ENCODE data around the gene ARHGAP22.

ARHGAP22 gene

DNA sequence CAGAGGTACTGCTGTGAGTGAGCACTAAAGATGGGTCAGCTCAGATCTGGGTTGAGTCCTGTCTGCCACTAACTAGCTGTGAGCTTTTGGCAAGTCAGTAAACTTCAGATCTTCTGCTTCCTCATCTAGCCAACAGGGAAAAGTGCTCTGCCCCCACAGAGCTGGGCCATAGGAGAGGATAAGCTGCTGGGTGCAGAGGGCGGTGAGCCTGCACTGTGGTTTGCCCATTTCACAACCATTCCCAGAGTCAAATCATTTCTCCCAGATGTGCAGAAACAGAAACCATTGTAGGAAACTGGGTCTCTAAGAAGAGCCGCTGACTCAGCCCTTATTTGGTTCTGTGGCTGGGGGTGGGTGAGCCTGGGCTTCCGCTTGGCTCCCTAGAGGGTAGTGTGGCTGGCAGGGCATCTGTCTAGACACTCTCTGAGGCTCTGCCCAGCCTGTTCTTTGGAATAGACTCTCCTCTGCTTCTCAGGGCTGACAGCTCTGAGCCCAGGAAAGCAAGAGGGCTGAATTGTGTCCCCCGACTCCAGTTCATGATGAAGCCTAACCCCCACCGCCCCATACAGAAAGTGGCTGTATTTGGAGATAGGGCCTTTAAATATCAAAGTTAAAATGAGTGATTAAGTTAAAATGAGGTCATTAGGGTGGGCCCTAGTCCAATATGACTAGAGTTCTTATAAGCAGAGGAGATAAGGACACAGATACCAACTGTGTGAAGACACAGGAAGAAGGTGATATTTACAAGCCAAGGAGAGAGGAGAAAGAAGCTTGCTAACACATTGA lies 29.5 kb upstream of the ARHGAP22 start:
- no peak for DNase-seq (ENCODE audit: low read depth, low spot score)

DNA sequence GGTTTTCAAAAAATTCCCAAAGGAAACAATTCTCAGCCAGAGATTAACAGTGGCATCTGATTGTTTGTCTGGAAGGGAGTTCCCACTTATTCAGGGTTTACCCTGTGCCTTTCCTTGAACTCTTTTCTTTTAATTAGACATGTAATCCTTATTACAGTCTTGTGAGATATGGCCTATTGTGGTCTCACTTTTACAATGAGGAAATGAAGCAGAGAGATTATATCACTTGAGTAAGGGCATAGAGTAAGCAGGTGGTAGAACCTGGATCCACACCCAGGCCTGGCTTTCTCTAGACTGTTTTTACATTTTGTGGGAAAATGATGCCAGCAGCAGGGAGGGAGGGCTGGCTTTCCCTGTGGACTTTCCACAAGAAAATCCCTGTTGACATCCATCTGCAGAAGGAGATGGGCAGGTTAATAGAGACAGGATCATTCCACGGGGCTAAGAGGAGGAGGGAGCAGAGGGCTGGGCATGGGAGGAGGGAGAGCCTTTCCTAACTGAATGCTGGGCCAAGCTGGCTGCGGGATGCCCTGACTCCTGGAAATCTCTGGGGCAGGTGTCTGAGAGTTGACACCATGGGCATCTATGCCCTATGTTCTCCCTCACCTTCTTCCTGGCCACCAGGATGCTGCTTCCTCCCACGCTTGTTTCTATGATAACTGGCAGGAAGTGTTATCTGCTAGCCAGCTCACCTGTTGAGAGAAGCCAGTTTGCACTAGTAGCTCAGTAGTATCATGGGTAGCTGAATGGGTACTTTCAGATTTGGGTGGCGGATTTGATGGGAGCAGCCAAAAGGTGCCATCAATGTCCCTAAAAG lies 28.7 kb upstream of the ARHGAP22 start:
- DNase-seq (ENCODE audit: low read depth, low spot score): no peak

DNA sequence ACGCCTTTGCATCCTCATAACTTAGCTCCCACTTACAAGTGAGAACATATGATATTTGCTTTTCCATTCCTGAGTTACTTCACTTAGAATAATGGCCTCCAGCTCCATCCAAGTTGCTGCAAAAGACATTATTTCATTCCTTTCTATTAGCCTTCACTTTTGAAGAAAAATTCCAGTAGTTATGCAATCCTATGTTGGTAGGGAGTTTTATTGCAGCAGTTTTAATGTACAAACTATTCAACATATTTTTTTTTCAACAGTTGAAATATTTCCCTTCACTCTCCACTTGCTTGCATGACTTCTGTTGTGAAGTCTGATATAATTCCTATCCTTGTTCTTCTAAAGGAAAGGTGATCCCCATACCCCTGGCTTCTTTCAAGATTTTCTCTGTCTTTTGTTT lies 27.3 kb upstream of the ARHGAP22 start:
- DNase-seq (ENCODE audit: low read depth, low spot score): no peak

DNA sequence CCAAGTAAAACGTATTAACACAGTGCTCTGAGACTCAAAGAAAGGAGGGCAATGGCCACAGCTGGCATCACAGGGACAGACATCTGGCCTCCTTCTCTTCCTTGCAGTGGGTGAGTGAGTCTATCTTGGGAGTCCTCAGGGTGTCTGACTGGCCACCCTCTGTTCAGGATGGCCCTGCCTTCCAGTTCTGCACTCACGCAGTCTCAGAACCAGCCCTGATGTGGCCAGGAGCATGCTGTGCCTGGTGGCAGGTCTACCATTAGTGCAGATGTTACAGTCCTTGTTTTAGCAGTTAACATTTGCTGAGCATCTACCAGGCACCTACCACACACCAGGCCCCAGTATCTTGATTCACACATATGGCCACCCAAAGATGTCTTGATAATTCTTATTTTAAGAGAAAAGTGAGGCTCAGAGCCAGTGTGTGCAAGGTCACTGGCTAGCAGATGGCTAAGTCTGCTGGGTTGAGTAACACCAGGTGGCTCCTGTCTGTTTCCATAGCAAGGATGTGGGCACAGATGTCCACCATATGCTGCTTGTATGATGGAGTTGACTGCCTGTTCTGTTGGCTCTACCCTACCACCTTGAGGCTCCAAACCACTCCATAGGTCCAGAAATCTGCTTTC lies 23.2 kb upstream of the ARHGAP22 start:
- no peak for DNase-seq (ENCODE audit: low read depth, low spot score)

DNA sequence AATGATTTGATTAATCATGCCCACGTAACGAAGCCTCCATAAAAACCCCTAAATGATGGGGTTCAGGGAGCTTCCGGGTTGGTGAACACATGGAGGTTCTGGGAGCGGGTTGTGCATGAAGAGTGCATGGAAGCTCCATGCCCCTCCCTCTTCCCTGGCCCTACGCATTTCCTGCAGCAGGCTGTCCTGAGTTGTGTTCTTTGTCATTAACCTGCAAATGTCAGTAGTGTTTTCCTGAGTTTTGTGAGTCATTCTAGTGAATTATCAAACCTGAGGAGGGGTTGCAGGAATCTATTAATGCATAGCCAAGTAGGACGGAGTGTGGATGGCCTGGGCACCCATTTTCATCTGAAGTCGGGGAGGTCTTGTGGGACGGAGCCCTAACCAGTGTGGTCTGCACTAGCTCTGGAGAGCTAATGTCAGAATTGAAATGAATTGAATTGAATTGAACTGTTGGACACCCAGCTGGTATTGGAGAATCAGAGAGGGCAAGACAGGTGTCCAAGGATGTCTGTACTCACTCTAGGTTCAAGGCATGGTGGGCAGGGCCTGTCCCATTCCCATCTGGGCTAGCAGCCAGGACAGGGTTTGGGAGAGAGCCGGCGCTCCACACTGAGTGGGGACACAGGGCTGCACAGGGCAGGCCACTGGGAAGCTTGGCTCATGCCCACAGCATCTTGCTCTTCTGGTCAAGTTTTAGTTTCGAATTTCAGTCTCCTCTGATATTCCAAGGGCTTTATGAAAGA lies 22.3 kb upstream of the ARHGAP22 start:
- no peak for DNase-seq (ENCODE audit: low read depth, low spot score)

DNA sequence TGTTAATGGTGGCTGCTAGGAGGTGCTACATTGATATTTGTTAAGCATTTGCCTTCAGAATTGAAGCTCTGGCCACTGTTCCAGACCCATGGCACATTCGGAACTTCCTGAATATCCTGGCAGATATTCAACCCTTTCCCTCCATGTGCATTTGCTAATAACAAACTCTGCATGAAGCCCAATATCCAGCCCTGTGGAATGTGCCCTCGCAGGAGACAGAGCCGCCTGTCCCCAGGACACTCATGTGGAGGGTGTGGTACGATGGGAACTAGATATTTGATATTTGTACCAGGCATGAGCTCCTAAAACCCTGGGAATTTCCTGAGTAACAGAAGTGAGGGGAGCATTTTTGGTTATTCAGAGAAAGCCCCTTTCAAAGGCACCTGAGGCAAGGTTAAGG lies 21.6 kb upstream of the ARHGAP22 start:
- DNase-seq (ENCODE audit: low read depth, low spot score): no peak

DNA sequence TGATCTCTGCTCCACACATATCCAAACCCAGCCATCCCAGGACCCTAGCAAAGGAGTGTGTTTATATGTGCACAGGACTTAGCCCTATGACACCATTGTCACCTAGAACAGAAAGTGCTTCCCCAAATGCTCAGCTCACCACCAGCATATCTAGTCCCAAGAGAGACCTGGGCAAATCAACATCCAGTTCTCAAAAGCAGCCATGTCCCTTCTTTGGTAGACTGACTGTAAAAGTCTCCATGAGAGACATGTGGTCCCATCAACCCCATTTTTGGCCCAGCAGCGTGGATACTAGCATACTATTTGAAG lies 20.9 kb upstream of the ARHGAP22 start:
- DNase-seq (ENCODE audit: low read depth, low spot score): no peak

DNA sequence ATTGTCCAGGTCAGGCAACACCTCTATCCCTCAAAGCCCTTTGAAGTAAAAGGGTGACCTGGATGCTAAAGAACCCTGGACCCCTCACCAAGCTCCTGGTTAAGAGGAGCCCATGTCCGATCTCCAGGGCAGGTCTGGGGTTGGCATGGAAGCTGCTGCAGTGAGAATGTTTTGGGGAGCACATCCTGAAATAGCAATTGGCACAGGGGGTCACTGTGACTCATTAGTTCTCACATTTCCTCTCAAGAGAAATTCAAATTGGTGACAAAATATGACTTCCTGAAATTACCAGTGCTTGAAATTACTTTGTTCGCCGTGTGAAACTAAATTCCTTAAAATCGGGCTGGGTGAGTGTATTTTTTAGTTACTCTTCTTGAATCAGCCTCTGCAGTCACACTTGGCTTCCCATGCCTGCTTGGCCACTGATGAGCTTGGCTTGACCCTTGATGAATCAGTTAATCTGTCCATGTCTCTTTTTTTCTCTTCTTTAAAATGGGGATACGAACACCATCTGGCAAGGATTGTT lies 18.8 kb upstream of the ARHGAP22 start:
- no peak for DNase-seq (ENCODE audit: low read depth, low spot score)

DNA sequence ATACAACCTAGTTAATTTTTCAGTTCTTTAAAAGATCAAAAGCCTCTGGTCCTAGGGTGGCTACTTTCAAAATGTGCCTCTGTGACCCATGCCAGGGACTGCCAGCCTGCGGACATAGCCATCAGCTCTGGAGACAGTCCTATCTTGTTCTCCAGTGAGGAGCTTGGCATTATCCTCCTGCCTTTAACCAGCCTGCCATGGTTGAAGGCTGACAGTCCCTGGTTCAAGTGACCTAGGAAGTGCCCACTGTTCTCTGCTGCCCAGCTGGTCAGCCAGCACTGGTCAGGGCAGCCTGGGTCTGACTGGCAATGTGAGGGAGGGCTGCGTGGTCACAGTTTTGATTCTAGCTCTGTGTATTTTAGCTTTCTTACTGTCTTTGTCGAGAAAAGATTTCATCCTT lies 18.1 kb upstream of the ARHGAP22 start:
- no peak for DNase-seq (ENCODE audit: low read depth, low spot score)

DNA sequence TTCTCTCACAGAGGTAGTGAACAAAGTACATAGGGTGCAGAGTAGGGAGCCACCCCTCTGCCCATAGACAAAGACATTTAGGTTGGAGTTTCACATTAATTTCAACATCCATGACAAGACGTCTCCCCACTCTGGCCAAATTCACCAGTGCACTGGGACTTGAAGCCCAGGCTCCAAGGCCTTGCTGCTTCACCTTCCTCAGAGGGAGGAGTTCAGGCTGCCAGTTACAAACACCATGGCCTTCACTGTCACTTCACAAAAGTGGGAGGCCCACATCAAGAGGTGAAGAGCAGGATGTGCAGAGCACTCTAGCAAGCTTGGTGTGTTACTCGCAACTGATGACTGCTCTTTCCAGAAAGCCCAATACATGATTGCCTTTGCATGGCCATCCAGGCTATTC lies 15.8 kb upstream of the ARHGAP22 start:
- no peak for DNase-seq (ENCODE audit: low read depth, low spot score)

DNA sequence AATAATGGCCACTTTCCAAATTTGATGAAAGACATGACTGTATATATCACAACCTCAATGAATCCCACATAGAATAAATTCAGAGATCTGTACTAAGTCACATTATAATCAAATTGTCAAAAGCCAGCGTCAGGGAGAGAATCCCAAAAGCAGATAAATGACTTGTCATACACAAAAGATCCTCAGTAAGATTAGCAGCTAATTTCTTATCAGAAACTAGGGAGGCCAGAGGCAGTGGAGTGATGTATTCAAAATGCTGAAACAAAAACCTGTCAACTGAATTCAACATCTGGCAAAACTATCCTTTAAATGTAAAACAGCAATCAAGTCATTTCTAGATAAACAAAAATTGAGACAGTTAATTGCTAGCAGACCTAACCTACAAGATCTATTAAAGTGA lies 11.6 kb upstream of the ARHGAP22 start:
- DNase-seq (ENCODE audit: low read depth, low spot score): no peak

DNA sequence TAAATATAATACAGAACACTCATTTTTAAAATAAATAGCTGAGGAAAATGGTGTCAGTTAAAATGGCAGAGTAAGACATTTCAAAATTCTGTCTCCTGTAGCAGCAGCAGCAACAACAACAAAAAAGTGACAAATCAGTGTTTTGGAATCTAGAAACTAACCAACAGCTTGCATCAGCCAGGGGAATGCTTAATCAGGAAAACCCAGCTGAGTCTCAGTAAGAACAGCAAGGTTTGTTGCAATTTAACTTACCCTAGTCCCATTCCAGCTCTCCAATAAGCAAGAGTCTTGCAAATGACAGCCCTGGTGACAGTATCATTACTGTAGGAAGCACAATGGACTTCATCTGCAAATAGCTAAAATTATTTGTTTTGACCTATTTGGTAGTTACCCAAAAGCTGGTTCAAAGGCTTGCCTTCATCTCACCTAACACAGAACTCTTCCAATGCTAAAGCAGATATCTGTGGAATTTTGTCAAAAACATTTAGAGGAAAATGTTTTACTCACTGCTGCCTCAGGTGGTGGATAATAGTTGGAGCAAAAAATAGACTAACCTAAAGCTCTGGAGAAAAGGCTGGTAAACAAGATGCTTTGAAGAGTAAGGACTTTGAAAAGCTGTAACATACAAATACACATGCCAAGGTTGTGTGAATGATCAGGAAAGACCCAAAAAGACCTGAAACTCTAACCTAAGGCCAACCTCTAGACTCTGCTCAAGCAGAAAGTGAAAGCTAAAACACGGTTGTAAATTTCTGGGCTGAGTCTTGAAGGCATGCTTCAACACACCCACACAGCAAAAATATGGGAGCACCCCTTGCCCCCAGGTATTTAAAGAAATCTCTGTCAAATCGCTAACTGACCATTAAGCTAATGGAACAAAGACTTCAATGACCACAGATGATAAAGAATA lies 9.9 kb upstream of the ARHGAP22 start:
- no peak for DNase-seq (ENCODE audit: low read depth, low spot score)

DNA sequence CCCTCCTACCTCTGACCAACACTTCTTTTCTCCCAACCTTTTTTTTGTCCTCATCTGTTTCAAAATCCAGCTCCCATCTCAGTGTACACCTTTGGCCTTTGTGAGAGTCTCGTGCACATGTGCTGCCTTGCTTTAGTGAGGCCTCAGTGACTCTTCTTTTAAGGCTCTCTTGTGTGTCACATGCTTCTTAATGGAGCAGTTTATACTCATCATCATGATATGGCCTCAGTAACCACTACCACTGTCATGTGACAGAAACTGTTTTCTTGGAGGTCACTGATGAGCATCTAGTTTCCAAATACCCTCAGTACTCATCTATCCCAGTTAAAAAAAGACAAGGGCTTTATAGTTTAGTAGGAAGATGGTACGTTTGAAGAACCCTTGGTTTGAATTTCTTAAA lies 8.1 kb upstream of the ARHGAP22 start:
- no peak for DNase-seq (ENCODE audit: low read depth, low spot score)

DNA sequence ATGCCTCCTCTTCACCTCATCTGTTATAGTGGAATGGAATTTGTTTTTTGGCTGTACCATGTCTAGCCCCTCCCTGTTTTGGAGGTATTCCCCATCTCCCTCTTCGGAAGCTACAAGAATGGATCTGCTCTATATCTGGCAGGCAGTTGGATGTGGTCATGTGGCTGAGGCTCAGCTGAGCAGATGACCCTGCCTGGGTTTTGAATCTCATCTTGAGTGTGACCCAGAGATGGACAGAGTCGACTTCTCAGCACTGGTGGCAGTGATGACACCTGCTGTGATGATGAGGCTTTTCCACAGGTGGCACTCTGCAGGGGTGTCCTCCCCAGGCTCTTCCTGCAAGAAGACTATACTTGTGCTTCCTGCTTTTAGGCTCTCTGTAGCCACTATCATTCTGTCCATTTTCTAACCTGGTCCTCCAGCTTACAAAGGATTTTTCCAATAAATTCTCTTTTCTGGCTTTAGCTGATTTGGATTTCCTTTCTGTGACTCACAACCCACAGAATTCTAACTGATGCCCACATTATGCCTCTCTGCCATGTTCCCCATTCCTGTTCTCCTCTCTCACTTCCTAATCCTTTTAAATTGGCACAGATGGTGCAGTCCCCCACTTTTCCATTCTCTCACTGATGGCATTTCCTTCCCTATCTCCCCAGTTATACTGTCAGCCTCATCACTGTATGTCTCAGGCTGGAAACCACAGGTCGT lies 7.5 kb upstream of the ARHGAP22 start:
- DNase-seq (ENCODE audit: low read depth, low spot score): no peak

DNA sequence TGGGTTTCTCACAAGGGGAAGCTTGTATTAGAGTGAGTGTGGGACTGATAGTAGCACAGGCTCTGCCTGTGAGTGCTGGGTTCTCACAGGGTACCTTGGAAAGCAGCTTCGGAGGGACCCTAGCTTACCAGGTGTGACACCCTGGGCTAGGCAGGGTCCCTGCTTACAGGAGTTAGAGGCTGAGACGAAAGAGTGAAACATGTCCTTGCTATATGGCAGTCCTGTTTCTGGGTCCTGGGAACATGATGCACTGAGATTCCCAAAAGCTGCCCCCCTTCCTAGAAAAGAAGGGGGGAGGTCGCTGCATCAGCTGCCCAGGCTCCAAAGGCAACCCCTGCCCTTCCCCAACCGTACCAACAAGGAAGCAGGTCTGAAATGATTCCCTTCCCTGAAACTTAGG lies 6.3 kb upstream of the ARHGAP22 start:
- DNase-seq (ENCODE audit: low read depth, low spot score): no peak

DNA sequence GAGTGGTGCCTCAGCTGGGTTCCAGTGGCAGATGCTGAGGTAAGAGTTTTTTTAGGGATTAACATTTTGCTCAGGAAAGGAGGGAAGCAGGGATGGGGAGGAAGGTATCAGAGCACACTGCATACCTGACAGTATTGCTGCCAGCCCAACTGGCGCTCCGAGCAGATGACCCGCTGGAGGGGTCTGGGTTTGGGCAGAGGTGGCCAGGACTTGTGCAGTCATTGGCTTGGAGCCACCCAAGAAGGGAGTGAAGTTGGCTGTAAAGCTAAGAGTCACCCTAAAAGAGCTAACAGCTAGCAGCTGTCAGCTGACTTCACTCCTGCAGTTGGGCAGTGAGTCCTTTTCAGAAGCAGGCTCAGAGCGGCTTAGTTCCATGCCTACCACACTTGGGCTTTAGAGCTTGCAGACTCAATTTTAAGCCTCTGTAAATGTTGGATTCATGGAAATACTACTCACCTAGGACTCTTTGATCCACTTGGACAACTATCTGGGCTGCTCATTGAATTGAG lies 5.8 kb upstream of the ARHGAP22 start:
- no peak for DNase-seq (ENCODE audit: low read depth, low spot score)

DNA sequence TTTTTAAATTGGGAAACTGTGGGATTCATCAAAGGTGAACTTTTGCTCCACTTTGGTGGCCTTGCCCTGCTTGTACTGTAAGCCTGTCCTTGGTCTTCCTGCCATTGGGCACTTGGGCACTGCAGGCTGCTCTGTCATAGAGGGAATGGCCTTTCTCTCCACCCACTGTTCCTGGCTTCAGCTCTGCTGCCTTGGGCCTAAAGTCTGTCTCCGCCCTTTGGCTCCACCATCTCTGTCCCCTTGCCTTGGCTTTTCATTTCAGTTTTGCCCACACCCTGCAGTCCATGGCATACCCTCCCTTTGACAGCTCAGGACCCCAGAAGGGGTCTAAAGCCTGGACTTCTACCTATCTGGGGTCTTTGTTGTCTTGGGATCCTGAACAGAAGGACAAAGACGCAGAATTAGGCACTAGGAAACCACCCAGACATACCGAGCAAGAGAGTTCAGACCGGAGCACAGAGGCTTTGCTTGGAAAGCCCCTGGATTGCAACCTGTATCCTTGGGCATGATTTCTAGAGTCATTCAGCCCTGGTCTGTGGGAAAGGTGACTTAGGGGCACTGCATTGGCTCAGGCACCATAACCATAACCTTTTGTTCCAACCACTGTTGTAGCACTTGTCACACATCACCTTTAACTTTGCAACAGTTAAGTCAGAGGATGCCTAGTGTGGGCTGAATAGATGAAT lies 5.2 kb upstream of the ARHGAP22 start:
- DNase-seq (ENCODE audit: low read depth, low spot score): no peak

DNA sequence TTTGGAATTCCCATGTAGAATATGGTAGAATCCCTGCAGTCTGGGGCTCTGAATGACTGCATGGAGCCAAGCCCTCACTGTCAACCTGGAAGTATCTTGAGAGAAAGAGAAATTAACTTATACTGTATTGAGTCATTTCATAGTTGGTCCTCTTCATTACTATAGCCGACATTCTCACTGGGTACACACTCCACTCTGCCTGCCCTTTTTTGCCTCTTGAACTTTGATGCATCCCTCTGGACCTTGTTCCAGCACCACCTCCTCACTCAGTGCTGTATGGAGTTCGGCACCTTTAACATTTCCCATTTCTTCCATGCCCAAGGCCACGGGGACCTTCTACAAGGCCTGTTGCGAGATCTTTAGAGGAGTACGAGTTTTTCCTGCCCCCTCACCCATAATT lies 4.6 kb upstream of the ARHGAP22 start:
- DNase-seq (ENCODE audit: low read depth, low spot score): no peak

DNA sequence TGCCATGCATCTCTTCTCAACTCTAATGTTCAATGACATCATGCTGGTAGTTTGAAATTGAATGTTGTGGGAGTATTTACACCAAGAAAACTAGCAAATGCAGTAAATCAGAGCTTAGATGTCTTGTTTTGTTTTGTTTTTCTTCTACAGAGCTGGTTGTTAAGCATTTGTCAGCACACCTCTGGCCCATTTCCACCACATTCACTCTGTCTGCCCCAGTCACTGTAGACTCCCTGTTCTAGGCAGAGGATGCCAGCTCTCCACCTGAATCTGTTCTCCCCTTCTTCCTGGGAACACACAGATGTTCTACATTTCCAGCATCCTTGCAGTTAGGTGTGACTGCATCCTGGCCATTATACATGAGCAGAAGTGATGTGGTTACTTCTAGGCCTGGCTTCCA lies 4.1 kb upstream of the ARHGAP22 start:
- DNase-seq (ENCODE audit: low read depth, low spot score): no peak

Measured in iPS DF 19.7 (cell line).